ENCODE results near the gene TFE3.
A peak's percentile ranks its signal among the peaks of the same experiment; 100 is the strongest.

TFE3 gene, protein sequence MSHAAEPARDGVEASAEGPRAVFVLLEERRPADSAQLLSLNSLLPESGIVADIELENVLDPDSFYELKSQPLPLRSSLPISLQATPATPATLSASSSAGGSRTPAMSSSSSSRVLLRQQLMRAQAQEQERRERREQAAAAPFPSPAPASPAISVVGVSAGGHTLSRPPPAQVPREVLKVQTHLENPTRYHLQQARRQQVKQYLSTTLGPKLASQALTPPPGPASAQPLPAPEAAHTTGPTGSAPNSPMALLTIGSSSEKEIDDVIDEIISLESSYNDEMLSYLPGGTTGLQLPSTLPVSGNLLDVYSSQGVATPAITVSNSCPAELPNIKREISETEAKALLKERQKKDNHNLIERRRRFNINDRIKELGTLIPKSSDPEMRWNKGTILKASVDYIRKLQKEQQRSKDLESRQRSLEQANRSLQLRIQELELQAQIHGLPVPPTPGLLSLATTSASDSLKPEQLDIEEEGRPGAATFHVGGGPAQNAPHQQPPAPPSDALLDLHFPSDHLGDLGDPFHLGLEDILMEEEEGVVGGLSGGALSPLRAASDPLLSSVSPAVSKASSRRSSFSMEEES

DNA sequence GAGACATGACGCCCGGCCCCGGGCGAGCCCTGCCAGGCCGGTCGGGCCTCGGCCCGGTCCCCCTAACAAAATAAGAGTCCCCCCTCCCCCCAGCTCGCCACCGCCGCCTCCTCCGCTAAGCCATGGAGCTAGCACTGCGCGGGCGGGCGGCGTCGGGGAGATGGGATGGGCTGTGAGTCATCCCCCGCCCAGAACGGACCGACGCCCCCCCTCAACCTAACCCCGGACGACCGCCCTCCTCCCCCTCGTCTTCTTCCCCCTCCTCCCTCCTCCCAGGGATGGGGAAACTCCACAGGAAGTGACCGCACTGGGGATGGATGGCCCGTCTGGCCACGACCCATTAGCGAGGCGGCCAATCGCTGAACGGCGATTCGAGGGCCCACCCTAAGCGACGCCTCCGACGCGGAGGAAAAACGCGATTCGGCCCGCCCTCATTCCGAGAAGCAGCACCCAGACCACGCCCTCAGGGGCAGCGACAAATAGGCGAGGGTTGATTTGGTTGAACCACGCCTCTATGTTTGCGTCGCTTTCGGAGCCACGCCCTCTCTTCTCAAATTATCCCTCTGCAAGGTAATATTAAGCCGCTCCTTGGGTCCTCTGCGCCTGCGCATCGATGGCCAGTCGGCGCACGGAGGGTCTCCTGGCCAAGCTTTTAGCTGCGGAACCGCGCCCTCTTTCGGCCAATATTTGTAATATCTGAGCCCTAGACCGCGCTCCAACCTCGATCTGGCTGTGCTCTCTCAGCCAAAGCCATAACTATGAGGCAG is at the start of gene TFE3:
Gene TFE3, minus strand, starts transcription at position 138 of the 767 bp plus-strand sequence. Its CDS starts 131 bp downstream, at position 7.
- peak; percentile 89 for DNase-seq (ENCODE audit: extremely low spot score)
- CTCF ChIA-PET, result interaction anchor here (0.7 to 1.2 kb wide), 3 partner anchors 9 to 71 kb away, joined by 3 to 4 read pairs (median 3); partner anchors contain the start of gene KCND1
- POLR2A ChIA-PET, result interaction anchor here (0.8 to 3.7 kb wide), 7 partner anchors 10 to 306 kb away, joined by 3 to 19 read pairs (median 6); partner anchors contain the start of genes GRIPAP1 and OTUD5
- TF ChIP-seq, protein P1, sequence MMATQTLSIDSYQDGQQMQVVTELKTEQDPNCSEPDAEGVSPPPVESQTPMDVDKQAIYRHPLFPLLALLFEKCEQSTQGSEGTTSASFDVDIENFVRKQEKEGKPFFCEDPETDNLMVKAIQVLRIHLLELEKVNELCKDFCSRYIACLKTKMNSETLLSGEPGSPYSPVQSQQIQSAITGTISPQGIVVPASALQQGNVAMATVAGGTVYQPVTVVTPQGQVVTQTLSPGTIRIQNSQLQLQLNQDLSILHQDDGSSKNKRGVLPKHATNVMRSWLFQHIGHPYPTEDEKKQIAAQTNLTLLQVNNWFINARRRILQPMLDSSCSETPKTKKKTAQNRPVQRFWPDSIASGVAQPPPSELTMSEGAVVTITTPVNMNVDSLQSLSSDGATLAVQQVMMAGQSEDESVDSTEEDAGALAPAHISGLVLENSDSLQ (IDR thresholded peaks at IDR 0.05), result peak; percentile 77
- TF ChIP-seq LEF1 (IDR thresholded peaks at IDR 0.05; ENCODE audit: borderline replicate concordance), result no peak
- no peak for TF ChIP-seq HDGF (IDR thresholded peaks at IDR 0.05; ENCODE audit: borderline replicate concordance)
- TF ChIP-seq ELF4 (IDR thresholded peaks at IDR 0.05), result no peak
- no peak for TF ChIP-seq FOXM1 (IDR thresholded peaks at IDR 0.05; ENCODE audit: borderline replicate concordance)
- no peak for TF ChIP-seq NFRKB (IDR thresholded peaks at IDR 0.05)
- TF ChIP-seq ARNT (IDR thresholded peaks at IDR 0.05), result no peak
- no peak for TF ChIP-seq SP1 (IDR thresholded peaks at IDR 0.05)

DNA sequence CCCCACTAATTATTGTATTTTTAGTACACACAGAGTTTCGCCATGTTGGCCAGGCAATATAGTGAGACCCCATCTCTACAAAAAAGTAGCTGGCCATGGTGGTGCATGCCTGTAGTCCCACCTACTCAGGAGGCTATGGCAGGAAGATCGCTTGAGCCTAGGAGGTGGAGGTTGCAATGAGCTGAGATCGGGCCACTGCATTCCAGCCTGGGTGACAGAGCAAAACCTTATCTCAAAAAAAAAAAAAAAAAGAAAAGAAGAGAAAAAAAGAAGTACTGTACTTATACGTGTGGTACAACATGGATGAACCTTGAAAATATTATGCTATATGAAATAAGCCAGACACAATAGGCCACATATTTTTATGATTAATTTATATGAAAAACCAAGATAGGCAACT is 46.4 kb upstream of the TFE3 start:
- no peak for TF ChIP-seq FOXM1 (IDR thresholded peaks at IDR 0.05; ENCODE audit: borderline replicate concordance)
- ChIA-PET CTCF (no interaction called here), POLR2A (interaction anchor here (0.6 to 2.7 kb wide), 2 partner anchors 9 to 204 kb away, joined by 3 to 10 read pairs; partner anchors contain the start of gene WDR45)
- DNase-seq (ENCODE audit: extremely low spot score), result no peak

DNA sequence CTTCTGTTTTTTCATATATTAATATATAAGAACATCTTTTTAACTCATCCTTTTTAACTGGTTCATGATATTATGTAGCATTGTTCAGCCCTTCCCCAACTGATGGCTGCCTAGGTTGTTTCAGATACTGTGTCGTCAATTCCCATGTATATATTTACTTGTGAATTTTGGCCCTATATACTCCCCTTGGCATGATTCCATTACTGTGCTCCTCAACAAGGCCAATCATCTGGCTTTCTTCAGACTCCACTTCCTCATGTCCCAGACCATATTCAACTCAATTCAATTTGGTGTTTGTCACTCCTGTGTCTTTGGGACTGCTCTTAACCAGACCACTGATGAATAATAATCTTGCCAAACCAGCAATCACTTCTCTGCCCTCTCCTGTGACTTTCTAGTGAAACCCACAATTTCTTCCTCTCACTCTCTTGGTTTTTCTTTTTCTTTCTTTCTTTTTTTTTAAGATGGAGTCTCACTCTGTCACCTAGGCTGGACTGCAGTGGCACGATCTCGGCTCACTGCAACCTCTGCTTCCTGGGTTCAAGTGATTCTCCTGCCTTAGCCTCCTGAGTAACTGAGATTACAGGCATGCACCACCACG is 39.2 kb upstream of the TFE3 start:
- CTCF ChIA-PET, result no interaction called here
- DNase-seq (ENCODE audit: extremely low spot score), result no peak
- POLR2A ChIA-PET, result no interaction called here
- TF ChIP-seq SP1 (IDR thresholded peaks at IDR 0.05) (no peak), TARDBP (IDR thresholded peaks at IDR 0.05) (no peak), NFRKB (IDR thresholded peaks at IDR 0.05) (no peak), BHLHE40 (IDR thresholded peaks at IDR 0.05; ENCODE audit: borderline replicate concordance) (no peak), SUZ12 (IDR thresholded peaks at IDR 0.05) (no peak), FOXM1 (IDR thresholded peaks at IDR 0.05; ENCODE audit: borderline replicate concordance) (no peak), FOXA1 (IDR thresholded peaks at IDR 0.05) (no peak), HDGF (IDR thresholded peaks at IDR 0.05; ENCODE audit: borderline replicate concordance) (no peak), ZNF384 (IDR thresholded peaks at IDR 0.05) (no peak), ARNT (IDR thresholded peaks at IDR 0.05) (no peak), FOXK2 (IDR thresholded peaks at IDR 0.05) (no peak), LEF1 (IDR thresholded peaks at IDR 0.05; ENCODE audit: borderline replicate concordance) (no peak), CTBP1 (IDR thresholded peaks at IDR 0.05; ENCODE audit: borderline replicate concordance) (no peak), ELF4 (IDR thresholded peaks at IDR 0.05) (no peak), L3MBTL2 (conservative IDR thresholded peaks at IDR 0.05) (no peak)
- TF ChIP-seq, protein P1 (IDR thresholded peaks at IDR 0.05), result no peak

DNA sequence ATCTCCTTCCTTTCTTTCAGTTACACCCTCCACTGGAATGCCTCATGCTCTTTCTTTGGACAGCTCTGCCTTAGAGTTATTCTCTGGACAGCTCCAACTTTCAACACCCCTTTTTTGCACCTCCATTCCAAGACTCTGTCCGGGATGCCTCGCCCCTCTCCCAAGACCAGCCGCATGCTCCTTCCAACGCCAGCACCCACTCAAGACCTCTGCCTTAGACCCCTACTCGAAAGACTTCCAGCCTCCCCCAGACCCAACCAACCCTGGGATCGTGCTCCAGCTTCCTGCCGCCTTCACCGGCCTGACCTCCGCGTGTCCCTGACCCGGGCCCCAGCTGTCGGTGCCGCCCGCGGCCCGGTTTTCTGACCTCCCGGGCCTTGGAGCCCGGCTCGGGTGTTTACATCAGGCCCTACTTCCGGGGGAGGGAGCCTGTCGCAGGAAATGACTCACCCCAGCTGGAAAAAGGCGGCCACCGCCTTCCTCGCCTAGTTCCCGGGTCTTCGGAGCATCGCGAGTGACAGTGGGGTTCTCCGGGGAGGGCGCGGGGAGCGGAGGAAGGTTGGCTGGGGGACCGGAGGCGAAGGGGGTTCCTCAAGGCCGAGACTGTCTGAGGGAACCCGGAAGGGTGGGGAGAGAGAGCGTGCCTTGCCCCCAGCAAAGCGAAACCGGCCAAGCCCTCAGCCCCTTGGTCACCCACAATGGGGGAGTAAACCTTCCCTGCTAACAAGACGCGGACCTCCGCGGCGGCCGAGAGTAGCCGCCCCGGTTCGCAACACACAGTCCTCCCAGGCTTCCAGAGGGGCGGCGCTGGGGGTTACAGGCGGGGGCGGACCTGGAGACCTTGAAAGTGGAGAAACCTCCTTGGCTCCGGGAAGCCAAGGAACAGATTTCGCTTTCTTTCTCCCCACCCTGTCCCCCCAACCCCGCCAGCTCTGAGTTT is 36.6 kb upstream of the TFE3 start, which contains the start of gene WDR45:
Gene WDR45, minus strand, starts transcription at position 399 of the 940 bp plus-strand sequence. CDS start 1,792 bp downstream, outside the sequence.
- DNase-seq (ENCODE audit: extremely low spot score), result peak; percentile 67
- ChIA-PET POLR2A (interaction anchor here (0.8 to 2.5 kb wide), 7 partner anchors 10 to 391 kb away, joined by 3 to 10 read pairs (median 3); no protein-coding TSS in a partner anchor), CTCF (interaction anchor here (1.1 kb wide), 1 partner anchor 18 kb away, joined by 5 read pairs; no protein-coding TSS in a partner anchor)
- no peak for TF ChIP-seq FOXA1 (IDR thresholded peaks at IDR 0.05)
- no peak for TF ChIP-seq CTBP1 (IDR thresholded peaks at IDR 0.05; ENCODE audit: borderline replicate concordance)
- TF ChIP-seq ELF4 (IDR thresholded peaks at IDR 0.05), result no peak
- TF ChIP-seq L3MBTL2 (conservative IDR thresholded peaks at IDR 0.05), result peak; percentile 96
- no peak for TF ChIP-seq ARNT (IDR thresholded peaks at IDR 0.05)
- TF ChIP-seq, protein P1 (IDR thresholded peaks at IDR 0.05), result no peak
- TF ChIP-seq LEF1 (IDR thresholded peaks at IDR 0.05; ENCODE audit: borderline replicate concordance), result no peak
- no peak for TF ChIP-seq ZNF384 (IDR thresholded peaks at IDR 0.05)
- no peak for TF ChIP-seq TARDBP (IDR thresholded peaks at IDR 0.05)
- no peak for TF ChIP-seq HDGF (IDR thresholded peaks at IDR 0.05; ENCODE audit: borderline replicate concordance)
- TF ChIP-seq NFRKB (IDR thresholded peaks at IDR 0.05), result no peak
- TF ChIP-seq FOXK2 (IDR thresholded peaks at IDR 0.05), result peak; percentile 92

Data from HEK293T (cell line).